ENCODE results near the gene ZNF784.
A peak's percentile ranks its signal among the peaks of the same experiment; 100 is the strongest.

Gene ZNF784

DNA sequence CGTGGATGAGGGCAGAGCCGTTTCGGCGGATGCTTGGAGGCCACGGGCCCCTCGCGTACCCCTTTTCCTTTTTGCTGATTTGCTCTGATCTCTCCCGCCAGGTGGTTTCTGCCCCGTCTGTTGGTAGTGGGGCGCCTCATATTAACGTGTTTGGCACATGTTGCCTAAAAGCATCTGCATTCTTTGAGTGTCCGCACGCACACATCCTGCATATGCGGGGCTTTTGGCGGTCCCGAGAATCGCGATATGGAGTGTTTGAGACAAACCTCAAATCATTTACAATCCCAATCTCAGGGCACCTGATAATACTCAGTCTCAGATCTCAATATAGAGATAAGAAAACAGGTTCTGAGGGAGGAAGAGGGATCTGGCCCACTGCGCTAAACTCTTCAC is 31.3 kb upstream of the ZNF784 start:
- DNase-seq: no peak

DNA sequence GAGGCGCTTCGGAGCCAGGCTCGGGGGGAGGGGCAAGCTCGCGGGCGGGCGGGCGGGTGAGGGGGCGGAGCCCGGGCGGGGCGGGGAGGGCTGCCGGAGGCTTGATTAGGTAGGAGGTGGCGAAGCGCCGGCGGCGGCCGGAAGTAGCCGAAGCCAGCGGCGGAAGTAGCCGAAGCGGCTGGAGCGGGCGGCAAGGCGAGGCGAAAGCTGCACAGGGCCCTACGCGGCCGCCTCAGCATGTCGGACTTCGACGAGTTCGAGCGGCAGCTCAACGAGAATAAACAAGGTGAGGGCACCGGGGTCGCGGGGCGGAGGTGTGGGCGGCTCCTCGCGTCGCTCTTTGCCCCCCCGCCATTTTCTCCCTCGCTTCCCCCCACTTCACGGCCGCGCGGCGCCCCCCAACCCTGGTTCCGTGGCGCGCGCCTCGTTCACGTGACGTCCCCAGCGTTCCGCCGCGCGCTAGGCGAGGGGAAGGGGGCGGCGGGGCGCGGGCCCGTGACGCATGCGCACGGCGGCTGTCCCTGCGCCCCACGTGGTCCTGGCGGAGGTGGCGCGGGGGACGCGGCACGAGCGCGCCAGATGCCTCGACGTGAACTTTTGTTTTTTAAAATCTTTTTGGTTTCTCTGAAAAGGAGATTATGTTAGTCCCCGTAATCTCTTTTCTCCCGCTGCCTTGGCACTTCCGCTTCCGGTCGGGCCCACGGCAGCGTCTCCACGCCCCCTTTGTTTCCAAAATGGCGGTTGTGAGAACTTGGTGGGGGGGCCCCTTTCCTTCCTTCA is 30.7 kb upstream of the ZNF784 start, which contains the start of gene U2AF2:
Gene U2AF2 (plus strand): TSS at position 168 of the 780 bp plus-strand sequence. CDS start 70 bp downstream, at position 238.
- DNase-seq: peak; percentile 96

DNA sequence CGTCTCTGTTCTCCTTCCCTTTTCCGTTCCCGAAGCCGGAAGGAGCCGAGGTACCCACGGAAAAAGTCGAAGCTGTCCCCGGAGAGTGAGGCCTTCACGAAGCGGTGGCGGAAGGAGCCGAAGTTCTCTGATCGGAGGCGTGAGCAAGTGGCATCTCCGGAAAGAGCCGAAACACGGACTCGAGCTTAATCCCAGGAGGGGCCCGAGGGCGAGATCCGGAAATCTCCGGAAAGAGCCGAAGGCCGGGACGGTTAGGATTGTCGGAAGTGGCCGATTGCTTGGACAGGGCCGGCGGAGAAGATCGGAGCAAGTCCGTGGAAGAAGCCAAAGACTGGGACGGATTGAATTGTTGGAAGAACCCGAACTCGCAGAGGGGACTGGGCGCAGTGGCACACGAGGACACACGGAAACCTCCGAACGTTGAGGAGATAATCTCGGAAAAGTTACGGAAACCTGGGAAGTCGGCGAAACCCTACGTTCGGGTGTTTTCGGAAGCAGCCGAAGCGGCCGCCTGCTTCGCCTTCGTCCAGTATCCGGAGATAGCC is 30.0 kb upstream of the ZNF784 start:
- DNase-seq: peak; percentile 98

DNA sequence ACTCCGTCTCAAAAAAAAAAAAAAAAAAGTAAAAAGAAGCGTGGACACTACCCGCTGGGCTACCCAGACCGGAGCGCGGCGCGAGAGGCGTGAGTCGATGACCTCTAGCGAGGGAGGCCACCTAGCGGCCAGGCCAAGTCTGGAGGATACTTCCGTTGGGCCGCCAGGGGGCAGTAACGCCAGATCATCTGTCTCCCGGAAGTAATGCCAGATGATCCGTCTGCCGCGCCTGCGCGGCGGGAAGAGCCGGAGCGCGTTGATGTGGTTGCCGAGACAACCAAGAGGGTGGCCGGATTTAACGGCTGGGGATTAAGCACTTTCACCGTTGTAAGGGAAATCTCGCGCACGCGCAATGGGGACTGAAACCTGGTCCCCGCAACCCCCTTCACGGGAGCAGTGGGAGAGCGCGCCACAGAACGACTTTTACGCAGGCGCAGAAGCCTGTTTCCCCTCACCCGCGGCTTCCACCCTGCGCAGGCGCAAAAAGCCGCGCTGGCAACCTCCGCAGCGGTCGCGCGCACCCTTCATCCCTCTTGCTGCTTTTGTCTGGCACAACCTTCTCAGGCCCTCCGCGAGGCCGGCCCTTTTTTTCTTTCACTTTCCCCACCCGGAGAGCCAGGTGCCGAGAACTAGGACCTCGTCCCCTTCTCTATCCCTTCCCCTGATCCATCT is 29.4 kb upstream of the ZNF784 start:
- DNase-seq: peak; percentile 99

DNA sequence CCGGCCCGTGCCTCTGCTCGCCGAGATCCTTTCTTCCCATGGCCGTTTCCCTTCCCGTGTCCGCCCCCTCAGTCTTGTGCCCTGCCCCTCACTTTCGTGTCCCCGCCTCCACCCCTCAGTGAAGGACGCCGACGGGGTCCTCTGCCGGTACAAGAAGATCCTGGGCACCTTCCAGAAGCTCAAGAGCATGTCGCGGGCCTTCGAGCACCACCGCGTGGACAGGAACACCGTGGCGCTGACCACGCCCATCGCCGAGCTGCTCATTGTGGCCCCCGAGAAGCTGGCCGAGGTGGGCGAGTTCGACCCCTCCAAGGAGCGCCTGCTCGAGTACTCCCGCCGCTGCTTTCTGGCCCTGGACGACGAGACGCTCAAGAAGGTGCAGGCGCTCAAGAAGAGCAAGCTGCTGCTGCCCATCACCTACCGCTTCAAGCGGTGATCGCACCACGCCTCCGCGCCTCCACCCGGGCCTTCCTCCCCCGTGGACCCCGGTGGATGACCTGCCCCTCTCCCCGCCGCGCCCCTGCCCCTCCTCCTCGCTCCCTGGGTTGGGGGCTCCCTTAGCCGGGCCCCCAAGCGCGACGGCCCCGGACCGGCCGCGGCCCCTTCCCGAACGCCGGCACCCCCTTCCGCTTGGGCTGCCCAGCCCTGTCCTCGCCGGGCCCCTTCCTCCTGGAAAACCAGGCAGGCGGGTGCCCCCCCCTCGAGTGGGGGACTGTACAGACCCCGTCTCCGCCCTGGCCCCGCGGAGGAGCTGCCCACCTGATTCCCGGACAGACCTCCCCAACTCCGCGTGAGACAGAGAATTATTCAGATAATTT is 28.2 kb upstream of the ZNF784 start:
- DNase-seq: no peak

DNA sequence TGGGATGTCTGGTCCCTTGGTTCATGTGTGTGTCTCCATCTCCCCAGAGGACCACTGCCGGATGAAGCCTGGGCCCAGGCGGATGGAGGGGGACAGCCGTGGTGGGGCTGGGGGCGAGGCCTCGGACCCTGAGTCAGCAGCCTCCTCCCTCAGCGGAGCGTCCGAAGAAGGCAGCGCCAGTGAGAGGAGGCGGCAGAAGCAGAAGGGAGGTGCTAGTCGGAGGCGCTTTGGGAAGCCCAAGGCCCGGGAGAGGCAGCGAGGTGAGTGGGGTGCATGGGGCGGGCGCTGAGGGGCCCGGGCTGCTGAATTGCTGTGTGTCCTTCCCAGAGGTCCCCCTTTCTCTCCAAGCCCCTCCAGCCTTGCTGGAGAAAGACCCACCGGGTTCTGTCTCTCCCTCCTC is 26.9 kb upstream of the ZNF784 start:
- no peak for DNase-seq

DNA sequence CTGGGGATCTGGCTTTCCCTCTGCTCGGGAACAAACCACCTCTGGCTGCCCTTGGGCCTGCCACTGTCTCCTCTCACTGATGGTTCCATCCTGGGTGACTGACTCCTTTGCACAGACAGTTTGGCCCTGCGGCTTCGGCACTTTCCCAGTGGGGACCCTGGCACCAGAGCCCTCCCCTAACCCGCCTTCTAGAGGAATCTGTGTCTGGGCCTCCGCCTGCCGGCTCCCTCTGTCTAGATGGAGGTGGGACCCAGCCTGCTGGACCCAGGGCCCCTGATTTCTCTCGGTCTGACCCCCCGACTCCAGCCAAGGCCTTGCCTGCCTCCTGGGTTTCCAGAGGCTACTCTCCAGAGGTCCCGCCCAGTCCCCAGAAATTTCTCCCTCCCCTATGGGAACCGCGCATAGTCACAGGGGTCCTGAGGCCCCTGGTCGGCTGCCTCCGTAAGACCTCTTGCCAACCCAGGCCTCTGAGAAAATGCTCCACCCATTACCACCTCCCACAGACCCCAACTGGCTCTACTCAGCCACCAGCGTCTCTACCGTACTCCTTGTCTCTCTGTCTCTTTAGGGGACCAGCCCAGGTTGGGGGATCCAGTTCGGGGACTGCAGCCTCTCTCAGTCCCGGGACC is 26.4 kb upstream of the ZNF784 start:
- DNase-seq: no peak

DNA sequence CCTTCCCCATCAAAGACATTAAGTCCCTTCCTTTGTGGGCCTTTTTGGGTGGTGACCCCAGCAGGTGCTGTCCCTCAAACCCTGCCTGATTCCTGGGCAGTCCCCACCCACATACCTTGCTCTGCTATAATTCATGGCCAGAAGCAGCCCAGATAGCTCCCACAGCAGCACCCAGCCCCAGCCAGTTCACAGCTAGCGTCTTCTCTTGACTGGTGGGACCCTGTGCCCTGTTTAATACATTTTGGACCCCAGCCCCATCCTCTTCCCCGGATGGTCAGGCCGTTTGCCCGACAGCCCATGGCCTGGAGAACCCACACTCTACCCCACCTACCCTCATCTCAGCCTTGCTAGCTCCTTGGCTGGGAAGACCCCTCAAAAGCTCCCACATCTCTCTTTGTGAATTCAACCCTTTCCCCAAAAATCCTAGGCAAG is 25.8 kb upstream of the ZNF784 start:
- no peak for DNase-seq

DNA sequence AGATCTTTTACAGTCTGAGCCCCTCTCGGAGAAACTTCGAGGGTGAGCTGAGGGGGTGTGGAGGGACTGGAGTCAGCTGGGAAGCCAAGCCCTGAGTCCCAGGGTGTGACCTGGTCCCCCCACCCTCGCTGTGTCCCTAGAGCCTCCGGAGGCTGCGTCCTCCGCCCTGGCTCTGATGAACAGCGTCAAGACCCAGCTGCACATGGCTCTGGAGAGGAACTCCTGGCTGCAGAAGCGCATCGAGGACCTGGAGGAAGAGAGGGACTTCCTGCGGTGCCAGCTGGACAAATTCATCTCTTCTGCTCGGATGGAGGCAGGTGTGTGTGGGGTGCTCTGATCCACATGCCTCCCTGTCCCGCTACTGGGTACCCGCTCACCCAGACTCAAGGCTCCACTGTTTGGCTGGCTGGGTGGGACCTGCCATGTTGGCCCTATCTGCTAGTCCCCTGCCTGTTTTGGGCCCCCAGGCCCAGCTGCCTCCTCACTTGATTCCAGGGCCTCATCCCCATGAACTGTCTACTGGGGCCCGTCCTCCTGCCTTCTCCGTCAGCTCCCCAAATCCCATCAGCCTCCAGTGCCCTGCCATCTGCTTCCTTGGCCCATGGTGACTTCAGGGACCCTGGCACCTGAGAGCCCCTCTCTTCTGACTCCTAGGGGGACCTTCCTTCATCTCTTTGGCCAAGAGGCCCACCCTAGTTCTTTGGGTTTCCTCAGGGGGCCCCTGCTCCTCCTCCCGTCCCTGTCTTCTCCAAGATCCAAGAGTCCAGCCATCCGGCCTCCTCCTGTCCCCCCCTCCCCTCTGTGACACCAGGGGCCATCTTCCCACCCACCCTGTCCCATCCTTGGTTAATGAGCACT is 25.1 kb upstream of the ZNF784 start:
- no peak for DNase-seq

DNA sequence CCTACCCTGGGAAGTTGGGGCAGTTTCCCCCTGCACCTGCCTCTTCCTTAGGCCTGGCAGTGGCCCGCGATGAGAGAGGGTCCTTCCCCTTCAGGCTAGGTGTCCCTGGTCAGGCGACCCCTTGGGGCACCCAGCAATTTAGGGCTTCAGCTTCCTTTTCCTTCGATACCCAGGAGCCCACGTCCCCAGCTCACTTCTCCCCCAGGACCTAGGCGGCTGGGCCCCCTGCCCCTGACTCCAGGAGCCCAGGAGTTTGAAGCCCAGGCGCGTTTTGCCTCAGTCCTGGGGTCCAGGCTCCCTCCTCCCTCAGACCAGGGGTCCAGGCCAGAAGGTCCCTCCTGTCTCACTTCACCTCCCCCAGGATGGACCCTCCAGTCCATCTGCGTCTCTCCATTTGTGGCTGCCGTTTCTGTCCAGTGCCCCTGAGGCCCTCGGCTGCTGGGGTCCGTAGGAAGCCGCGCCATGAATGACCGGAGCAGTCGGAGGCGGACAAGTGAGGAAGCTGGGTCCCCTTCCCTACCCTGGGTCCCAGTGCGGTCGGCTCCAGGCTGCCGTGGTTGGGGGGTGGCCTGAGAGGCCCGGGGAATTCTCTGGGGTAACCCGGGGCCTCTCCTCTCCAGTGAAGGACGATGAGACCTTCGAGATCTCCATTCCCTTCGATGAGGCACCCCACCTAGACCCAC is 24.4 kb upstream of the ZNF784 start:
- no peak for DNase-seq

DNA sequence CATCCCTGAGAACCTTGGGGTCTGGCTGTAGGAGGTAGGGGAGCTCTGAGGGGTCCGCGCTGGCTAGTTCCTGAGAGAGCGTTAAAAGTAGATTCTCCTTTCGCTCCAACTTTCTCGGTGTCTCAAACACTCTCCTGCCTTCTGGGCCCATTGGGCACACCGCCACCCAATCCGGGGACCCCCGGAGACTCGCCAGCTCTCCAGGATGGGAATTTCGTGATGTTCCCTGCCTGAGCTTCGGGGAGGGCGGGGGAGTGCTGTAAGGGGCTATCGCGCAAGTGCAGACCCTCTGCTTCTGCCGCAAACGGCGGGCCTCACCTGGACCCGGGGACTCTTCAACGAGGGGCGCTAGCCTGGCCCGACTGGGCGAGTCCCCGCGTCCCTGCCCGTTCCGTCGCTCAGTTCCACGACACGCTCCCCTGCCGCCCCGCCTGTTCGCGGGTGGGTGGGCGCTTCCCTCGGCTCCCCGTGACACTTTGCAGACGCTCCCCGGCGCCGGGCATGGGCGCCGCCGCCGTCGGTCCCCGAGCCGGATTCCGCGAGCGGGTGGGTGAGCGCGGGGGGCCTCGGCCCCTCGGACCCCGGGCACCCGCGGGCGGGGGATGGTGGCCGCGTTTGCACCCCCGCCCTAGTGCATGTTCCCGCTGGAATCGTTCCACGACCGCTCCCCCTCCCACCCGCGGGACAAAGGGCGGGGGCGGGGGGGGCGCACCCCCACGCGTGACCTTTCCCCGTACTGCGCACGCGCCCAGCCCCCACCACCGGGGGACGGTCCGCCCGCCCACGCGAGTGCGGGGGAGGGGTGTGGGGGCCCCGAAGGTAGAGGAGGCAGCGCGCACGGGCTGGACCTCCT is 23.6 kb upstream of the ZNF784 start, which contains the start of gene CCDC106:
Gene CCDC106 (plus strand): TSS at position 481 of the 853 bp plus-strand sequence. CDS start 835 bp downstream, outside the sequence.
- DNase-seq: peak; percentile 82

DNA sequence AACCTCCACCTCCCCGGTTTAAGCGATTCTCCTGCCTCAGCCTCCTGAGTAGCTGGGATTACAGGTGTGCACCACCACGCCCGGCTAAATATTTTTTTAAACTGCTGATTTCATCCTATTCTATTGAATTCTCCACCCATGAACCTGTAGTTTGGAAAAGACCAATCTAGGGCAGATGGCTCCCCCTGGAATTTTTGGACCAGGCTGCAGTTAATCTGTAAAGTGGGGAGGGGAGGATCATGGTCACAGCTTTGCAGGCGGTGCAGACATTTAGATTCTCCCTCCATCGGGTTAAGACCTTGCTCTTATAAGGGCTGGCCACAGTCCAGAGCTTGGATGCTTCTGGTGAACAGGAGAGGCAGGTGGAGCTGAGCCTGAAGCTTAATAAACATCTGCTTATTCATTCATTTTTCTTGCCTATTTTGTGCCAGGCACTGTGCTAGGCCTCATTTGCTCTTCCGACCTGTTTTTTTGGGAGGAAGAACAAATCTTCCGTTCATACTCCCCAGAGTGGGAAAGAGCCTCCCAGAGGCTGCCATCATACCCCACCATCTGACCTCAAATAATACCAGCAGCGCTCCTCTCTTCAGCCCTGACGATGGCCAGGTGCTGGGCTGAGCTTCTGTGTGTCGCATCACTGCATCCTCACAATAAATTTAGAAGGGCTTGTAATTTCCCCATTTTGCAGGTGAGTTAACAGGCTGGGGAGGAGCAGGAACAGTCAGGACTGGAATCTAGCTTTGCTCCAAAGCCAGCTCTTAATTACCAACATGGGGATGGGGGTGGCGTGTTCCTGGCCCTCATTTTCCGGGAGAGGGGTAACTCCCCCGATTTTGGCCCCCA is 22.7 kb upstream of the ZNF784 start:
- DNase-seq: peak; percentile 43

DNA sequence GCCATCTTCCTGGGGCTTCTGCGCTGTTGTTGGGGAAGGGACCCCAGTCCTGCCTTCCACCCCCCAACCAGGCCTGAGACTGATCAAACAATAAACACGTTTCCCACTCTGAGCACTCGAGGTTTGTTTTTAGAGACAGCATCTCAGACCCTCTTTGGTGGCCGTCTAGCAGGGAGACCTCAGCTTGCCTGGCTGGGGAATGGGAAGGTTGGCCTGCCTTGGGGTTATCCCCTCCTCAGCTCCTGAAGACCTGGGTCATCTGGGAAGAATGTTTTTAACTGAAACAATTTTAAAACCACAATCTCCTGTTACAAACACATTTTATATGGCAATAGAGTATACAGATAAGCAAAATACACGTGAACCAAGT is 21.1 kb upstream of the ZNF784 start:
- no peak for DNase-seq

DNA sequence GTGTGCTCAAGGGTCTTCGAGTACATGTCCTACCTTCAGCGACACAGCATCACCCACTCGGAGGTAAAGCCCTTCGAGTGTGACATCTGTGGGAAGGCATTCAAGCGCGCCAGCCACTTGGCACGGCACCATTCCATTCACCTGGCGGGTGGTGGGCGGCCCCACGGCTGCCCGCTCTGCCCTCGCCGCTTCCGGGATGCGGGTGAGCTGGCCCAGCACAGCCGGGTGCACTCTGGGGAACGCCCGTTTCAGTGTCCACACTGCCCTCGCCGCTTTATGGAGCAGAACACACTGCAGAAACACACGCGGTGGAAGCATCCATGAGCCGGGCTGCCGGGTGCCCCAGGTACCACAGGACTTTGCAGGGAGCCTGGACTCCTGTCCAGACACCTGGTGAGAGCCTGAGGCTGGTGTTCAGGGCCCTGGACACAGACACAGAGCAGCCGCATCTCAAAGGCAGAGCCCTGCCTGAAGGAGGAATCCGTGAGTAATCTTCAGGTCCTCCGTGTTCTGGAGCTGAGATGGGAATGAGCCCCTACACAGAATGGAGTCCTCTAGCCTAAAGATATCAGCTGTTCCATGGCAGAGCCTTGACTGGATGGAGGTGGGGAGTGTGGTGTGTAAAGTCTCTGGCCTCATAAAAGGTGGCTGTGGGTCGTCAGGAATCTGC is 20.6 kb upstream of the ZNF784 start:
- DNase-seq: no peak

DNA sequence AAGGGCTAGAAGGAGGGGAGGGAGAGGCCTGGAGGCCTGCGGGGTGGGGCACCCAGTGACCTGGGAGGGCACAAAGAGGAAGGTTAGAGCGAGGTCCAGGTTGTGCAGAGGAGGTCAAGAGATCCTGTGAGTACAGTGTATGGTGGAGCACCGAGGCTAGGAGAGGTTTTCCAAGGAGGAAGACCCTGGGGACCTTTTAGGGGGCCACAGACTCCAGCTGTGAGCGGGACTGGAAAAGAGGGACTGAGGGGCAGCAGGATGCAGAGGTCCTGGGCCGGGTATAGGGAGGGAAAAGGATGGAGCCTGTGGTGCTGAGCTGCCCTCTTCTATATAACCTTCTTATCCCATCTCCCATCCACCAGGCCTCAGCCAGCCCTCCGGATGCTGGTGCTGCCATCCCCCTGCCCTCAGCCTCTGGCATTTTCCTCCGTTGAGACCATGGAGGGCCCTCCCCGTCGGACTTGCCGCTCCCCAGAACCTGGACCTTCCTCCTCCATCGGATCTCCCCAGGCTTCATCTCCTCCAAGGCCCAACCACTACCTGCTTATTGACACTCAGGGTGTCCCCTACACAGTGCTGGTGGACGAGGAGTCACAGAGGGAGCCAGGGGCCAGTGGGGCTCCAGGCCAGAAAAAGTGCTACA is 19.9 kb upstream of the ZNF784 start:
- peak; percentile 7 for DNase-seq

DNA sequence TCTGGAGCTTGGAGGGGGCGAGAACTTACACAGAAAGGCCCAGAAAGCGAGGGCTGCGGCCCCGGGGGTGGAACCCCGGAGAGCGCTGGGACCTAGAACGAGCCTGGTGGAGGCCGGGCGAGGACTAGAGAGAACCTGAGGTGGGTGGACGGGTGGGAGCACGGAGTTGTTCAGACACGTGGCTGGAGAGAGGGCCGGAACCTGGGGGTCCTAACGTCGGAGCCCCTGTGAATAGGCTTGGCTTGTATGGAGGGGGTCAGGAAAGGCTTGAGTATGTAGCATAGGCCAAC is 19.5 kb upstream of the ZNF784 start:
- DNase-seq: no peak

DNA sequence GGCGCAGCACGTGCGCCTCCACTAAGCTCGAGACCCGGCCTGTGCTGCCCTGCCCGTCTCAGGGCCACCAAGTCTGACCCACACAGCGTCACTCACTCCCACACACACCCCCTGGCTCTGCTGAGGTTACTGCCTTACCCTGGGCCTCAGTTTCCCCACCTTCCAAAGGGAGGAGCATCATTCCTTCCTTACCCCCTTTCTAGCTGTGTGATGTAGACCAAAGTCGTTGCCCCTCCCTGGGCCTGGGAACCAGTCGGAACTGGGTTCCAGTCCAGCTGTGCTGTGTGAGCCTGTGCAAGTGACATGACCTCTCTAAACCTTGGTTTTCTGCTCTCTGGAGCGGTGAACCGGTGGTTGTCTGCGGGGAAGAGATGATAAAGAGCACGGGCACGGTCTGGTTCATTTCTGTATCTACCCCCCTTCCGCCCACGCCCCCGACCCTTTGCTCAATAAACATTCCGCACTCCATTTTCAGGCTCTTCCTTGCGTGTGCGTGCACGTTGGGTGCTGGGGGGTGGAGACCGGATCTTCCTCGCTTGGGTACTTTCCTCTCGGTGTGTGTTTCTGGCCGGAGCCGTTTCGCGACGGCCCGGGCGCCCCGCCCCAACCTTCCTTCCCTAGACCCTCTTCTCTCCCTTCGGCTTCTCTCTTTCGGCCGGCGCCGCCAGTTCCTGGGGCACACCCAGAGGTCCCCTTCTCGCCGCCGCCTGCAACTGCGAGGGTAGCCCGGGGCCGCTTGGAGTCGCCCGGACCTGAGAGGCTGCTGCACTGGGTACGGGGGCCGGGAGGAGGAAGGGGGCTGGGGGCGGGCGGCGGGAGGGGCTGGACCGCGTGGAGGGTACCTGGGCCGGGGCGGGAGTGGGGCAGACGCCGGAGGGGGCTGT is 18.9 kb upstream of the ZNF784 start, which contains the start of gene ZNF581:
Gene ZNF581 (plus strand): TSS at position 647 of the 884 bp plus-strand sequence. CDS start 923 bp downstream, outside the sequence.
- peak; percentile 85 for DNase-seq

All from NCI-H2171 treated with DMSO at 0.1 percent for 48 hours (cell line).